ENCODE measurements around the gene CCDC167.

Gene CCDC167

DNA sequence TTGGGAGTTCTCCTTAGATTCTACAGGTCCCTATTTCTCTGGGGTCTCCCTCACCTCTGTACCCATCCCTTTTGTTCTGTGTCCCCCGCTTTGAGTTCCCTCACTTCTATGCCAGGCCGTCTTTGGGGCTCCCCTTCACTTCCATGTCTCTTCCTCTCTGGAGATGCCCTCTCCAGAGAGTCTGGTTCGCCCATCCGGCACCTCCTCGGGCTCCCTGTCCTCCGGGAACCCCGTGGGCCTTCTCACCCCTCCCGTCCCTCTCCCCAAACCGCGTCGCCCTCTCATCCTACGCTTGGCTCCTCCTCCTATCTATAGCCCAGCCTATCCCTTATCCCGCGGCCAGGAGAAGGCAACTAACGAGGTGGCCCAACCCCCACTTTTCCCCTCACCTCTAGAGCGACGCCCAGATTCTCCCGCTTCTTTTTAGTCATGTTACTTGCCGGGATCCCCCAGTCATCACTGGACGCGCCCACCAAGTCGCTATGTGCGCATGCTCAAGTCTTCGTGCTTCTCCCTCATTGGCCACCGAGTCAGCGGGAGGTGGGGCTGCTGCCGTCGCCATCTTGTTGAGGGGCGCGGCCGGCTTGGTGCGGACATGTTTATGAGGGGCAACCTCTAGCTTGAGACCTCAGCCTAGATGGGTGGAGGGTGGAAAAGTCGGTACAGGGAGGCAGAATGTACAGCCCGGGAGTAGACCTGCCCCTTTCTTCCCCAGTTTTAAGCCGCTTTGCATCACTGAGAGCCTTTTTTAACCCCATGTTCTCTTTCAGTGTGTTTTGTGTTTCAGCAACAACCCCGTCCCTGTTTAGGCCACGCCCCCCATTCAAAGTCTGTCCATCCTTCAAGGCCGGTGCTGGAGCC lies at the start of gene CCDC167:
Gene CCDC167, minus strand, starts transcription at position 461 of the 861 bp plus-strand sequence. Its CDS starts 30 bp downstream, at position 431.
- Mint-ChIP-seq H3K36me3 (ENCODE audit: low read depth) (peaks cover 4% of the 10 kb centered on the region), H3K27ac (peak within 1 kb of the TSS; percentile 94), H3K4me3 (peak within 1 kb of the TSS; percentile 90), H3K27me3 (no peaks in the 10 kb centered on the region), H3K4me1 (ENCODE audit: low read depth) (peaks cover 95% of the 10 kb centered on the region), H3K9me3 (no peaks in the 10 kb centered on the region)

DNA sequence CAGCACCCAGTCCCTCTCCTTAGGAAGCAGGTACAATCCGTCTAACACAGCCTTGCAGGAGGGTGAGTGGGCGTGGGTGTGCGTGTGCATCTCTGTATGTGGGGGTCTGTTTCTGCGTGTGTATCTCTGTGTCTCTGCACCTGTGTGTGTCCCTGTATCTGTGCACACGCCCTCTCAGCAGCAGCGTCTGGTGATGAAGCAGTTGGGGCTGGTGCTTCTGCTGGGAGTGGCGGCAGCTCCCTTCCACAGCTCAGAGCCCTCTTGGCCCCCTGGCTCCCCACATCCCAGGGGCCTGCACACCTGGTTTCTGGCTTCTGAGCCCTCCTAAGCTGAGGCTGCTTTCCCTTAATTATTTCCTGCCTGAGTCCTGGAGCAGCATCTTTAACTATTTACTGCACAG lies 49.5 kb upstream of the CCDC167 start:
- Mint-ChIP-seq H3K4me1 (ENCODE audit: low read depth) (peaks cover 46% of the 10 kb centered on the region), H3K4me3 (no peak overlapping the region), H3K27ac (no peak overlapping the region), H3K36me3 (ENCODE audit: low read depth) (no peaks in the 10 kb centered on the region), H3K27me3 (peaks cover 4% of the 10 kb centered on the region), H3K9me3 (no peaks in the 10 kb centered on the region)

DNA sequence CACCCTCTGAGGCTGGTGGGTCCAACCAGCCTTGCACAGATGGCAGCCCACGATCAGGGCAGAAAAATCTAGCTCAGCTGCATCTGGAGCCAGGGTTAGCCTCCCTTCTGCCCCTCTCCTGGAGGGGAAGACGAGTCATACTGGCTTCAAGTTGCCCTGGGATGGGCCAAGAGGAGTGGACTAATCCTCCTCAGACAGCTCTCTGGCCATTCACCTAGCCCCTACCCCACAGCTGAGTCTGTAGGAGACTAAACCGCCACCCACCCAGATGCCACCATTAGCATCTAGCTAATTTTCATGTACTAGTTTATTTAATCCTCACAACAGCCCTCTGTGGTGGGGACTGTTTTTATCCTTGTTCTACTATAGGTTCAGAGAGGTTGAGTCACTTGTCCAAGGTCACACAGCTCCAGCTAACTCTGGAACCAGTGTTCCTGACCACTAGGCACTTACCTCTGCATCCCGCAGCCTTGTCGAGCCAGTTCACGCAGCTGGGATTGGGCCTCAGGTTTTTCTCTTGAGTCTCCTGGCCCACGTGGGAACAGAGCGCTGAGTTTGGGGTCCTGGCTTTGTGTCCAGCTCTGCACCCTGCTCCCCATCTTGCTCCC lies 48.5 kb upstream of the CCDC167 start:
- H3K27ac Mint-ChIP-seq, result peak overlapping the region; percentile 1
- no peak overlapping the region for H3K4me3 Mint-ChIP-seq
- H3K9me3 Mint-ChIP-seq, result no peaks in the 10 kb centered on the region
- H3K27me3 Mint-ChIP-seq, result peaks cover 4% of the 10 kb centered on the region
- no peaks in the 10 kb centered on the region for H3K36me3 Mint-ChIP-seq (ENCODE audit: low read depth)
- H3K4me1 Mint-ChIP-seq (ENCODE audit: low read depth), result peaks cover 37% of the 10 kb centered on the region

DNA sequence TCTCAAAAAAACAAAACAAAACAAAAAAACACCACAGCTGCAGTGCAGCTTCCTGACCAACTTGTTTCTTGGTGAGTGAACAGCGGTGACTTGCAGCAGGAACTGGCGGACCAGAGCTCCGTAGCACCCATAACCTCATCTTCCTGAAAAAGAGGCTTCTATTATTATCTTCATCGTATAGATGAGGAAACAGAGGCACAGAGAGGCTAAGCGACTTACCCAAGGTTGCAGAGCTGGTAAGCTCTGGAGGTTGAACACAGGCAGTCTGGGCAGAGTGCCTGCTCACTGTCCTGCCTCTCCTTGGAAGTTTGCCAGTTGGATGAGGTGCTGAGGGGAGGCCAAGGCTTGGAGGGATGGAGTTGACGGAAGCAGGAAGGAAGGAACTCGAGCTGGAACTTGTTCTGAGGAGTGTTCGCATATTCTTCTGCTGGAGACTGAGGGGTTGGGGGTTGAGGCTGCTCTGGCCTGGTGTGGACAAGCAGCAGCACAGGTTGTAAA lies 47.9 kb upstream of the CCDC167 start:
- Mint-ChIP-seq H3K36me3 (ENCODE audit: low read depth) (no peaks in the 10 kb centered on the region), H3K4me3 (no peak overlapping the region), H3K9me3 (no peaks in the 10 kb centered on the region), H3K27me3 (peaks cover 4% of the 10 kb centered on the region), H3K27ac (peak overlapping the region; percentile 1), H3K4me1 (ENCODE audit: low read depth) (peaks cover 31% of the 10 kb centered on the region)

DNA sequence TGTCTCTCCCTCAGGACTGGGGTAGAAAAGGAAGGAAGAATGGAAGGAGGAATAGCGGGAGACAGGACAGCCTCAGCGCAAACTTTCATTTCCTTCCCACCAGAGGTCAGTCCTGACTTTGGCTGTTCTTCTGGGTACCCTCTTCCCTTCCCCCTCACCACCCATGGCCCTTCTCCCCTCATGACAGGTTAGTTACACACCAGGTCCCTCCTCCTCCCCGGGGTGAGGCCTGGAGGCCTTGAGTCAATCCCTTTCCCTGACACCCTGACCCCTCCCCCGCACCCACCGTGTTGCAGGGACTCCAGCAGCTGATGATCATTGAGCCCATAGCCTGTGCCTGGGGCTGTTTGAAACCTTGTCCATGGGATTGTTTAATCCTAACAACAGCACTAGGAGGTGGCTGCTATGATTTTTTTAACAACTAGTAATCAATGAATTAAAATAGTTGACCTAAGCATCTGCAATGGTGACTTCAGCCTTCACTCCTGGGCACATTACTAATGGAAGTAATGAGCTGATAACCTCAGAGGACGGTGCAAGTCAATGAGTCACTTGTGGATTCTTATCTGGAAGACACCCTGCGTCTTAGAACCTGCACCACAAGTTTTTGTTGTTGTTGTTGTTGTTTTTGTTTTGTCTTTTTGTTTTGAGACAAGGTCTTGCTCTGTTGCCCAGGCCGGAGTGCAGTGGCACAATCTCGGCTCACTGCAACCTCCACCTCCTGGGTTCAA lies 46.6 kb upstream of the CCDC167 start:
- H3K36me3 Mint-ChIP-seq (ENCODE audit: low read depth), result no peaks in the 10 kb centered on the region
- no peak overlapping the region for H3K4me3 Mint-ChIP-seq
- no peak overlapping the region for H3K27ac Mint-ChIP-seq
- peaks cover 4% of the 10 kb centered on the region for H3K27me3 Mint-ChIP-seq
- H3K4me1 Mint-ChIP-seq (ENCODE audit: low read depth), result peaks cover 27% of the 10 kb centered on the region
- H3K9me3 Mint-ChIP-seq, result no peaks in the 10 kb centered on the region

DNA sequence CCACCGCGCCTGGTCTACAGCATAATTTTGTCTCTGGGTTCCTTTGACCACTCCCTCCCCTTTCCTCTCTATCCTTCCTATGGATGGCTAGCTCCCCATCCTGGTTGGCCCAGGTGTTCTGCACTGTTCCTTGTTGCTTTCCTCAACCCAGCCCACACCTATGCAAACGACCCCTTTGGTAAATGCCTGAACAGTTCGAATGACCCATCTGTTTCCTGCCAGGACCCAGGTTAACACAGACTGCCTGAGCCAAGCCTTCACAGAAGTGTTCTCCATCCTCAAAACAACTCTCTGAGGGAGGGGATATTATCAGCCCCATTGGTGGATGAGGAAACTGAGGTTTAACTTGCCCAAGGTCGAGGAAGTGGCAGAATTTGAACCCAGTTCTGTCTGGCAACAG lies 44.8 kb upstream of the CCDC167 start:
- no peak overlapping the region for H3K4me3 Mint-ChIP-seq
- H3K4me1 Mint-ChIP-seq (ENCODE audit: low read depth), result peaks cover 37% of the 10 kb centered on the region
- H3K27me3 Mint-ChIP-seq, result peaks cover 4% of the 10 kb centered on the region
- no peak overlapping the region for H3K27ac Mint-ChIP-seq
- no peaks in the 10 kb centered on the region for H3K9me3 Mint-ChIP-seq
- H3K36me3 Mint-ChIP-seq (ENCODE audit: low read depth), result no peaks in the 10 kb centered on the region

DNA sequence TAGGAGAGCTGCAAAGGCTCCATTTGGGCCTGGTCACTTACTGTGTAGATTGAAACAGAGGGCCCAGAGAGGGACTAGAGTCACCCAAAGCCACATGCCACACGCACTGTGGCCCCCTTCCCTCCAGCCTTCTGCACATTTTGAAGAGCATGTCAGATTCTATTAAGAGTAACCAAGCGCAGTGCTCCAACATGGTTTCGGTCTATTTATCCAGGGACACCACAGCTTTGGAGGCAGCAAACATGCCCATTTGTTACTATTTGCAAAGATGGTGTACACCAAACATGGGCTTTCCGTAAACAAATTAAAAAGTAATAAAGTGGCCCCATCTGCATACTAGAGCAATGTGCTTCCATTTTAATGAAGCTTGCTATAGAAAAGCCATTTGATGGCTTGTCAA lies 43.7 kb upstream of the CCDC167 start:
- Mint-ChIP-seq H3K4me3 (no peak overlapping the region), H3K4me1 (ENCODE audit: low read depth) (peaks cover 39% of the 10 kb centered on the region), H3K27me3 (peaks cover 4% of the 10 kb centered on the region), H3K36me3 (ENCODE audit: low read depth) (no peaks in the 10 kb centered on the region), H3K9me3 (no peaks in the 10 kb centered on the region), H3K27ac (no peak overlapping the region)

DNA sequence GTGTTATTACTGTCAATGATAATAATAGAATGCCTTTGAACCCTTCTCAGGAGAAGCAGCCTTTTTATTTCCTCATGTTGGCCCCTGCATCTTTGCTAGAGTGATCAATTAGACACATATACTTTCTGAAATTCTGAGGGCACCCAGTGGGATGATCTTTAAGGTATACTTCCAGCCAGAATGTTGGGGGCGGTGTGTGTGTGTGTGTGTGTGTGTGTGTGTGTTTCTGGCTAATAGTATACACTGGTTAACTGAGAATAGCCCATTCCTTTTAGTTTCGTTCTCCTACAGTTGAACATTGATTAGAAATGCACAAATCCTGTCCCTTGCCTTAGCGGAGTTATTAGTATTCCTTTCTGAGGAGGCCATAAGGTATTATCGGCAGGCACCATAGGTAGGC lies 41.7 kb upstream of the CCDC167 start:
- no peaks in the 10 kb centered on the region for H3K9me3 Mint-ChIP-seq
- no peak overlapping the region for H3K4me3 Mint-ChIP-seq
- H3K36me3 Mint-ChIP-seq (ENCODE audit: low read depth), result no peaks in the 10 kb centered on the region
- peaks cover 20% of the 10 kb centered on the region for H3K4me1 Mint-ChIP-seq (ENCODE audit: low read depth)
- no peak overlapping the region for H3K27ac Mint-ChIP-seq
- peaks cover 4% of the 10 kb centered on the region for H3K27me3 Mint-ChIP-seq

DNA sequence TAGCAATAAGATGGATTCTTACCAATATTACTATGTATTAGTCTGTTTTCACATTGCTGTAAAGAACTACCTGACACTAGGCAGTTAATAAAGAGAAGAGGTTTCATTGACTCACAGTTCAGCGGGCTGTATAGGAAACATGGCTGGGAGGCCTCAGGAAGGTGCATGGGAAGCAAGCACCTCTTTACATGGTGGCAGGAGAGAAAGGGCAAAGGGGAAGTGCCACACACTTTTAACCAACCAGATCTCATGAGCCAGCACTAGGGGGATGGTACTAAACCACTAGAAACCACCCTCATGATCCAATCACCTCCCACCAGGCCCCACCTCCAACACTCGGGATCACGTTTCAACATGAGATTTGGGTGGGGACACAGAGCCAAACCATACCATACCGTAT lies 40.7 kb upstream of the CCDC167 start:
- Mint-ChIP-seq H3K27ac (no peak overlapping the region), H3K4me1 (ENCODE audit: low read depth) (peaks cover 15% of the 10 kb centered on the region), H3K36me3 (ENCODE audit: low read depth) (no peaks in the 10 kb centered on the region), H3K4me3 (no peak overlapping the region), H3K27me3 (peaks cover 4% of the 10 kb centered on the region), H3K9me3 (no peaks in the 10 kb centered on the region)

DNA sequence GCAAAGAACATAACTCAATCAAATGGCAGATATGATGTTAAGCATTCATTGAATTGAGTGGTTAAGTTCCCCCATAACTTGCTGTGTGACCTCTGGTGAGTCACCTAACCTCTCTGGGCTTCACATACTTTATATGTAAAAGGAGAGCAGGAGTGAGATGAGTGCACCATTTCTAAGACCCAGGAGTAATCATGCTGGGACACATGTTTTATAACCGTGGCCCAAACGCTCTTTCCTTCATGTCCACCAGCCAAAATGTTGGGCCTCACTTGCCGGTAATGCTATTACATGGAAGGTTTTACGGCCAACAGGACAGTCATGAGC lies 40.3 kb upstream of the CCDC167 start:
- Mint-ChIP-seq H3K9me3 (no peaks in the 10 kb centered on the region), H3K4me1 (ENCODE audit: low read depth) (peaks cover 15% of the 10 kb centered on the region), H3K36me3 (ENCODE audit: low read depth) (no peaks in the 10 kb centered on the region), H3K4me3 (no peak overlapping the region), H3K27me3 (peaks cover 4% of the 10 kb centered on the region), H3K27ac (no peak overlapping the region)

DNA sequence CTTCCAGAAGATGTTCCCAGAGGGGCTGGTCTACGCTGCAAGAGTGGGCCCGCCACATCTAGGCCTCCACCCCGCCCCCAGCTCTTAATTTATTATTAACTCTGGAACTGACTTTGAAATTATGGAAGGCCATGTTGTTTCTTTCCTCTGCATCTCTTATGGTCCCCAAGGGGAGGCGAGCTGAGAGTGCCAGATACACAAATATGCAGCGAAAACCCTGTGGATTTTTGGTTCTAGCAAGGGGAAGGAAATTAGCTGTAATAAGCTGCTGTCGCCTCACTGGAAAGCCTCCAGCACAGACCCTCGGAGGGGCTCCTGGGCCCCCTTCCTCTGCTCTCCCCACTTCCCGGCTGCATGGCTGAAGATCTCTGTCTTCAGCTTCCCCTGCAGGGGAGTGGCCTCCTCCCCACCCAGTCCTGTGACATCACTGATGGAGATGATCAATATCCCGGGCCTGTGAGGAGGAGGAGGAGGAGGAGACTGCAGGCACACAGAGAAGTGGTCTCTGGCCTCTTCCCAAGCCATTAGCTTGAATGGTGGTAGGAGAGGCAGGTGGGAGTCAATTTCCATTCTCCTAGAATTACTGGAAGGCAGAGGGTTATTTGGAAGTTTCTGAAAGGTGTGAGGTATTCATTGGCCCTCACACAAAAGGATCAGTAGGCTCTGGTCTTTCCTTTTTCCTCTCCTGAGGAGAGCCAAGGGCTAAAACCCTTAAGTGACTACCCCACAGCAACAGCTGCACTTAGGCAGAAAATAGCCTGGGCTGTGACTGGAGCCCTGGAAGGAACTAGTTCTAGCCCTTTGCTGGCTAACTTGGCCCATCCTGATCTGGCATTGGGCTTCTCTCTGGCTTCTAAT lies 39.7 kb upstream of the CCDC167 start:
- H3K4me3 Mint-ChIP-seq, result no peak overlapping the region
- H3K4me1 Mint-ChIP-seq (ENCODE audit: low read depth), result peaks cover 13% of the 10 kb centered on the region
- H3K36me3 Mint-ChIP-seq (ENCODE audit: low read depth), result no peaks in the 10 kb centered on the region
- peak overlapping the region; percentile 21 for H3K27ac Mint-ChIP-seq
- H3K27me3 Mint-ChIP-seq, result peaks cover 1% of the 10 kb centered on the region
- H3K9me3 Mint-ChIP-seq, result no peaks in the 10 kb centered on the region

DNA sequence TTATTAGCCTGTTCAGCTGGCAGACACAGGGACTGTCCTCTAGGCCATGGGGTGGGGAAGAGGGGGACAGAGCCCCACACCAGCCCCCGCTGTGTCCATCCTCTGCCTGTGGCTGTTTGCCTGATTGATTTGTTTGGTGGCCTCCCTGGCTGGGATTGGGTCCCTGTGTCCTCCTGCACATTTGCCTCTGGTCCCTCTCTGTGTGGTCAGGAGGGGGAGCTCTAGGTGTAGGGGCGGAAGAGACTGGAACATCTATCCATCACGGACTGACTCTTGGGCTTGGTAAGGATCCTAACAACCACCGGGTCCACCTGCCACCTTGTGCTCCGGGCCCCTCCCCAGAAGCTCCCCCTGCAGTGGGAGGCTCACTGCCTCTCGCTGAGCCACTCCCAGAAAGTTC lies 38.4 kb upstream of the CCDC167 start:
- H3K27ac Mint-ChIP-seq, result no peak overlapping the region
- peaks cover 12% of the 10 kb centered on the region for H3K4me1 Mint-ChIP-seq (ENCODE audit: low read depth)
- no peaks in the 10 kb centered on the region for H3K36me3 Mint-ChIP-seq (ENCODE audit: low read depth)
- no peaks in the 10 kb centered on the region for H3K27me3 Mint-ChIP-seq
- H3K9me3 Mint-ChIP-seq, result no peaks in the 10 kb centered on the region
- no peak overlapping the region for H3K4me3 Mint-ChIP-seq

DNA sequence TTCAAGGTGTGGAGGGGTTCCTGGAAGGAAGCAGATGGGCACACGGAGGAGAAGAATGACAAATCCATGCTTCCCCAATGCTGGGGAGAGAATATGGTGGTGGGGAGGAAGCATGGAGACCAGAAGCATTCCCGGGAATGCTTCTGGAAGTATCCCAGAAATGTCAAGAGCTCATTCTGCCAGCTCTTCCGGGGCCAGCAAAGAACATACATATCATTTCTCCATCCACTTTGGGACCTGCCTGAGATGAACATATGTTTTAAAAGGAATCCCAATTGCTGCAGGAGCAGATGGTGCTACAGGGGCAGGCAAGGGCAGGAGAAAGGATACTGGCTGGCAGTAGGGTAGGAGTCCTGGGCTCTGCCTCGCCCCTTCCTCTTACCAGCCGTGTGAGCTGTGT lies 37.9 kb upstream of the CCDC167 start:
- Mint-ChIP-seq H3K27ac (no peak overlapping the region), H3K9me3 (no peaks in the 10 kb centered on the region), H3K4me1 (ENCODE audit: low read depth) (peaks cover 12% of the 10 kb centered on the region), H3K36me3 (ENCODE audit: low read depth) (no peaks in the 10 kb centered on the region), H3K4me3 (no peak overlapping the region), H3K27me3 (no peaks in the 10 kb centered on the region)

DNA sequence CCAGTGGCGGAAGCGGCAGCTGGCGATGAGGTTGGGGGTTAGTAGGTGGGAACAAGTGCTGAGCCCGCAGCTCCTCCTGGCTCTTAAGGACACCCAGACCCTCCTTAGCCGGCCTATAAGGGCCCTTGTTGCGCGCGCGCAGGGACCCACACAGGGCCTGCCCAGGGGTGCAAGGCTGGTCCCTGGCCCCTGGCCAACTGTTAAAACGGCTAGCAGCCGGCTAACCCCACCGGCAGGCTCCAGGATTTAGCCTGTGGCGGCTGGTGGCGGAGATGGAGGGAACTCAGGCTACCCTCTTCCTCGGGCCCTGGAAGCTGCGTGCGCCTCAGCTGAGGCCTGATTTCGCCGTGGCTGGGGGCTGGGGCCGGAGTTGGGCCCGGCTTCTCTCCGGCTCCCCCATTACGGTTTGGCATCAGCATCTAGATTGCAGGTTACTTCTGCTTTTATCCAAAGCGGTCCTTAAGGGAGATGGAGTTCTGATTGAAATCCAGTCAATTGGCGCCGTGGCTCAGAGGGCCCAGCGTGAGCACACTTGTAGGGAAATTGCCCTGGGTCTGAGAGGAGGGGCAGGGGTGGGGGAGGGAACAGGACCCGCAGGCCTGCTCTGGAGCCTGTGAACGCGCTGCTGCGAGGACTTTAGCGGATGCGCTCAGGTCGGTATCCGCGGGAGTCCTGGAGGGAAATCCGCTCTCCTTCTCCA lies 36.9 kb upstream of the CCDC167 start:
- no peaks in the 10 kb centered on the region for H3K9me3 Mint-ChIP-seq
- no peak overlapping the region for H3K27ac Mint-ChIP-seq
- peaks cover 12% of the 10 kb centered on the region for H3K4me1 Mint-ChIP-seq (ENCODE audit: low read depth)
- no peak overlapping the region for H3K4me3 Mint-ChIP-seq
- no peaks in the 10 kb centered on the region for H3K36me3 Mint-ChIP-seq (ENCODE audit: low read depth)
- H3K27me3 Mint-ChIP-seq, result no peaks in the 10 kb centered on the region
